Stimulated activated naive CD4-positive, alpha-beta T cell (primary cell): Measurements from ENCODE around the gene RO60.

Source experiments
- DNase-seq, 6 experiments: peaks; one replicate each; lab custom pipeline; 2025; lab: John Stamatoyannopoulos, UW

The RO60 gene

GRCh38 chr1:193060938-193061337 lies 1.5 kb downstream of the RO60 start:
- peak in 1 of 6 experiments; percentile 5 for DNase-seq

DNA sequence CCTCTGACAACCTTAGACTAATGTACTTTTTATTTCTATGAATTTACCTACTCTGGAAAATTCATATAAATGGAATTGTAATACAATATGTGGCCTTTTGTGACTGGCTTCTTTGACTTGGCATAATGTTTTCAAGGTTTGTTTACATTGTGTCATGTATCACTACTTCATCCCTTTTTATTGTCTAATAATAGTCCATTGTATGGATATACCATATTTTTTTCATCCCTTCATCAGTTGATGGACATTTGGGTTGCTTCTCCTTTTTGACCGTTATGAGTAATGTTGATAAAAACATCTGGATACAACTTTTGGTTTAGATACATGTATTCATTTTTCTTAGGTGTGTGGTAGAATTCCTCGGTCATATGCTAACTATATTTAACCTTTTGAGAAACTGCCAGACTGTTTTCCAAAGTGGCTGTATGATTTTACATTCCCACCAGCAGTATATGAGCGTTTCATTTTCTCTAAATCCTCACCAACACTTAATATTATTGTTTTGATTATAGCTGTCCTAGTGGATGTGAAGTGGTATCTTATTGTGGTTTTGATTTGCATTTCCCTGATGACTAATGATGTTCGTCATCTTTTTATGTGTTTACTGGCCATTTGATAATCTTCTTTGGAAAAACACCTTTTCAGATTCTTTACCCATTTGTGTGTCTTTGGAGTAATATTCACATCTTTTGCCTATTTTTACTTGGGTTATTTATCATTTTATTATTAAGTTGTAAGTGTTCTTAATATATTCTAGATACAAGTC lies 3.5 kb downstream of the RO60 start:
- DNase-seq: no peak

DNA sequence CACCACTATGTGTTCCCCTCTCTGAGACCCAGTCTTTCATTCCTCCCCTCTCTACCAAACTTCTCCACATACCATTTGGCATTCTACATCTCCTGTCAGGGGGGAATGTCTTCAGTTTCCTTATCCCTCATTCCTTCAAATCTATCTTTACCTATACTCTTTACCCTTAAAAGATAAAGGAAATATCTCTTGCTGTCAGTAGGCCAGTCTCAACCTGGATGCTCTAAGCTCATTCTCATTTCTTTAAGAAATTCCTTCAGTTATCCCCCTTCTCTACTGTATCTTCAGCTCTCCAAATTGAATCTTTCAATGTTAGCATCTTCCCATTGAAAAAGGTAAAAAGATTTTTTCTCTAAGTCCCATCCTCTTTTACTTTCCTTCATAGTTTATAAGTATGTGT lies 6.5 kb downstream of the RO60 start:
- DNase-seq: no peak

- no peak for DNase-seq
Measured at GRCh38 chr1:193066606-193067005, 7.2 kb downstream of the RO60 start.

- DNase-seq: no peak
Measured at GRCh38 chr1:193068013-193068412, 8.6 kb downstream of the RO60 start.

DNA sequence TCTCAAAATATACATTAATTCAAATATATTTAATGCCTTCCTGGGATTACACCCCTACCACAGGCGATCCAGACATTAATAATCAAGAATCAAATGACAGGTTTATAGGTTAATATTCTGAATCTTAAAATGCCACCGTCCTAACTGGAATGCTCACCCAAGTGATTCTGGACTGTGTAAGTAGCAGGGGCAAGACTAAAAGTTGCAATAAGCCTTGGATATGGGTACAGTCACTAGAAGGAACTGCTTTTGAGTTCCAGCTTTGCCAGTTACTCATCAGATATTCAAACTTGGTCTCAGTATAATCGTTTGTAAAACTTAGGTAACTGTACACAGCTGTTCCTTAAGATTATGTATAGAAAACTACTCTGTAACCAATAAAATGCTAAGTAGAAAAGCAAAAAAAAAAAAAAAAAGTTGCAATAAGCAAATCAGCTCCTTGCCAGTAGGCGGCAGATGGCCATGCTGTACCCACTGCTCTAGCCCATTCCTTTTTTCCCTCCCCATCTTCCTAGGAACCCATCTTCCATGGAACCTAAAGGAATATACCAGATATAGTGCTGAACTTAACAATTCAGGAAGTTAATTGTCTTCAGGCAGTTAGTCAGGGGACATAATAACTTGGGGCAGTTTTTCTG lies 10.5 kb downstream of the RO60 start:
- no peak for DNase-seq

- no peak for DNase-seq
Measured at GRCh38 chr1:193070386-193070753, 11.0 kb downstream of the RO60 start.

- no peak for DNase-seq
Measured at GRCh38 chr1:193070942-193071341, 11.5 kb downstream of the RO60 start.

DNA sequence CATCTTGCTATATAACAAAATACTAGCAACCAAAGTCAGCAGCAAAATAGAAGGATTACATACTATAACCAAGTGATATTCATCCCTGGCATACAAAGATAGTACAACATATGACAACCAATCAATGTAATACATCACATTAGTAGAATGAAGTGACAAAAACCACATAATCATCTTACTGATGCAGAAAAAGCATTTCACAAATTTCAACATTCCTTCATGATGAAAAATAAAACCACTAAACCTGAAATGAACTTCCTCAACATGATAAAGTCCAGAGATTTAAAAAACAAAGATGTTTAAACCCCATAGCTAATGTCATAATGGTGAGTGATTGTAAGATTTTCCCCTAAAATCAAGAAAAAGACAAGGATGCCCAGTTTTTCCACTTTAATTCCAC lies 18.6 kb downstream of the RO60 start:
- DNase-seq: no peak

DNA sequence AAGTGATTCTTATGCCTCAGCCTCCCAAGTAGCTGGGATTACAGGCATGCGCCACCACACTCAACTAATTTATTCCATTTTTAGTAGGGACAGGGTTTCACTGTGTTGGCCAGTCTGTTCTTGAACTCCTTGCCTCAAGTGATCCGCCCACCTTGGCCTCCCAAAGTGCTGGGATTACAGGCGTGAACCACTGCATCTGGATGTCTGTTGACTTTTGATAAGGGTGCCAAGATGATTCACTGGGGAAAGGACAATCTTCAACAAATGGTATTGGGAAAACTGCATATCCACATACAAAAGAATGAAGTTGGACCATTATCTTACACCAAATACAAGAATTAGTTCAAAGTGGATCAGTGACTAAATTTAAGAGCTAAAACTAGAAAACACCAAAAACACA lies 19.8 kb downstream of the RO60 start:
- DNase-seq: no peak

DNA sequence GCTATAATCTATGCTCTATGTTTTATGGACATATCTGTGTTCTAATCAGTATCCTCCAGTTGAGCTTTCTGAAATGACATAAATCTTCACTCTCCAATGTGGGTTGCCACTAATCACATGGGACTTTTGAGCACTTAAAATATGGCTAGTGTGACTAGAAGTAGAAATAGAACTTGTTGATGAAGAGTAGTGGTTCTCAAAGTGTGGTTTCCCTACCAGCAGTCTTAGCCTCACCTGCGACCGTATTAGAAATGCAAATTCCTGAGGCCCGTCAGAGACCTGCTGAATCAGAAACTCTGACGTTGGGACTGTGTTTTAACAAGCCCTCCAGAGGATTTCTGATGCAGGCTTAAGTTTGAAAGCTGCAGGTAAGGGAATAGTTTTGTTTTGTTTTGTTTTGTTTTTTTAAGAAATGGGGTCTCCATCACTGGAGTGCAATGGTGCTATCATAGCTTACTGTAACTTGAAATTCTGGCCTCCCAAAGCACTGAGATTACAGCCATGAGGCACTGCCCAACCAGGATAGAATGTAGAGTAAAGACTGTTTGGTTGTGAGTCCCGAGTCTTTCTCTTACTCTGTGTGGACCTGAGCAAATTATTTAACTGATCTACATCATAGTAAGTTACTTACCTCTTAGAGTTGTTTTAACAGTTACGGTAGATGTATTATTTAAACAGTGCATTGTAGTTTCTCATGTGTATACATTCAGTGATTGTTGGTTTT lies 24.1 kb downstream of the RO60 start:
- DNase-seq: no peak

GRCh38 chr1:193085263-193085662 lies 25.9 kb downstream of the RO60 start:
- no peak for DNase-seq

- DNase-seq: no peak
Measured at GRCh38 chr1:193086342-193086741, 26.9 kb downstream of the RO60 start.

- DNase-seq: no peak
Measured at GRCh38 chr1:193087893-193088292, 28.5 kb downstream of the RO60 start.

- no peak for DNase-seq
Measured at GRCh38 chr1:193090865-193091264, 31.5 kb downstream of the RO60 start.

DNA sequence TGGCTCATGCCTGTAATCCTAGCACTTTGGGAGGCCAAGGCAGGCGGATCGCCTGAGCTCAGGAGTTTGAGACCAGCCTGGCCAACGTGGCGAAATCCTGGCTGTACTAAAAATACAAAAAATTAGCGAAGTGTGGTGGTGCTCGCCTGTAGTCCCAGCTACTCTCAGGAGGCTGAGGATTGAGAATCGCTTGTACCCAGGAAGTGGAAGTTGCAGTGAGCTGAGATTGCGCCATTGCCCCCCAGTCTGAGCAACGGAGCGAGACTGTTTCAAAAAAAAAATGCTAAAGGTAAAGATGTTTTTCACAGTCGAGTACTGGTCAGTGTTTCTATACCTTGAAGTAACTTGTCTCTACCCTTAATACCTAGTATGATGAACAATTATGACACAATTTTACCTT lies 34.7 kb downstream of the RO60 start:
- DNase-seq: no peak

GRCh38 chr1:193102662-193103061 lies 43.2 kb downstream of the RO60 start:
- no peak for DNase-seq

- peak in 1 of 6 experiments; percentile 8 for DNase-seq
Measured at GRCh38 chr1:193103759-193104501, 44.5 kb downstream of the RO60 start.

GRCh38 chr1:193104502-193104906 lies 45.1 kb downstream of the RO60 start:
- DNase-seq: peak in 2 of 6 experiments; percentile 33 to 59

DNA sequence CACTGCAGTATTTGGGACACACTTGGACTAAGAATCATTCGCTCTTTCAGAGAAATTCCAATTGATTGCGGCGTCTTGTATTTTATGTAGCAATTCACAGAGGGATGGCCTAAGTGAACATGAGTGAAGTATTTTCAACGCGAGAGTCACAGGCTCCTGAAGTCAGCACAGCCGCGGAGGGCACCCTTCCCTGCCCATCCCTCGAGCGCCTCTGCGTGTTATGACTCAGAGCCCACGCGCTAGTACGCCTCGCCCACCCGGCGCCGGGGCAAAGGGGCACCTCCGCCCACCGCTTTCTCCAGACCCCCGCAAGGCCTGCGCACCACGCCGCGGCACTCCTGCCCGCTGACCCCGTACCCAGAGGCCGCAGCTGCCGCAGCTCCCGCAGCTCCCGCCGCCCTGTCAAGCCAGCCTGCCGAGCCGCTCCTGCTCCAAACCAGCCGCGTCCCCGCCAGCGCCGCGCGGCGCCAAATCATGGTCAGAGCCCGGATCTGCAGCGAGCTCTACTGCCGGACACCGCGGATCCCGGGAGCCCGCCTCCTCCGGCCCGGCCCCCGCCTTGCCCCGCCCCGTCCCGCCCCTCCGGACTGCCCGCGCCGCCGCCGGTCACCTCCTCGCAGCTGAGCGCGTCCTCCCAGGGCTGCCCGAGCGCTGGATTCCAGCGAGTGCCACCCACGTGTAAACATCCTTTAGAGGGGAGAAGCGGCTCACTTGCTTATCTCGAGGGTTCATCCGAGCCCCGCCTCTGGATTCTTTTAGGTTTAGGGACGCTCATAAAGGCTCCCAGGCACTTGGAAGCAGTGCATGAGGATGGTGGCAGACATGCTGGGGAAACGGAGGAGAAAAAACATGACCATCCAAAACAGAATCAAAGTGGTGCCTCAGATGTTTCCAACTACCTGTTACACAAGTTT lies 45.8 kb downstream of the RO60 start, which contains the start of gene GLRX2:
Gene GLRX2, minus strand, starts transcription at position 508 of the 914 bp plus-strand sequence. Its CDS starts 32 bp downstream, at position 476.
- DNase-seq: peak; percentile 34 to 59 (median 47)

GRCh38 chr1:193105821-193106177 lies 46.4 kb downstream of the RO60 start:
- no peak for DNase-seq
